Measurements from ENCODE around the gene ASTN2.

ASTN2 gene

DNA sequence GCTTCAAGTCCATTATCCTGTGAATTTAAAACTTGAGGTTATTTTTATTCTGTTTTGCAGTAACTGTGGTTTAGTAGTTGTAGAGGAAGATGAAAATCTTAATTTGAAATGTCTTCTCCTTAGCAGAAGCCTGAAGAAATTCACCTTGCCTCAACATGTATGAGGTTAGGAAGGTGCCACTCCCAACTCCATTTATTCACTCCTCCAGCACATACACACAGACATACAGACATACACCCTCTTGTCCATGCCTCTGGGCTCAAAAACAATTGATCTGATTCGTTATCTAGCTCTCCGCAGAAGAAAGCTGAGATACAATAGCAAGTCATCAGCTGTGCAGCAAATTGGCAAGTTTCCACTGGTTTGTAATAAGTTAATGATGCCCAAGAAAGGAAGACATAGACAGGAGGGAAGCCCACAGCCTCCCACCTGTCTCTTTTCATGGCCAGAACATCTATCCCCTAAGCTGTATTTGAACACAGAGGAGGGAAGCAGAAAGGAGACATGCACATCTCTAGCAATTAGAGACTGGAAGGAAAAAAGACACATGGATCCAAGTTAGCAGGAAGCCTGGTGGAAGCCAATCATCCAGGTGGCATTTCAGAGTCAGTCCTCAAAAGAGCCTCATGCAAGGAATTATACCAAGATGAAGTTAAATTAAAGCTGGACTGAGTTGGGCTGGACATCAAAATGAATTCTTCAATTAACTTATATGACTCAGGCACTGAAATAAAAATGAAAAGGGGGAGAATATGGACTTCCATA lies 257.9 kb downstream of the ASTN2 start:
- no peak for DNase-seq

GRCh38 chr9:117156144-117156688 lies 258.6 kb downstream of the ASTN2 start:
- DNase-seq, result no peak

- no peak for DNase-seq
Observed at GRCh38 chr9:117153021-117153420, 261.8 kb downstream of the ASTN2 start.

- DNase-seq, result no peak
Observed at GRCh38 chr9:117151716-117152115, 263.1 kb downstream of the ASTN2 start.

DNA sequence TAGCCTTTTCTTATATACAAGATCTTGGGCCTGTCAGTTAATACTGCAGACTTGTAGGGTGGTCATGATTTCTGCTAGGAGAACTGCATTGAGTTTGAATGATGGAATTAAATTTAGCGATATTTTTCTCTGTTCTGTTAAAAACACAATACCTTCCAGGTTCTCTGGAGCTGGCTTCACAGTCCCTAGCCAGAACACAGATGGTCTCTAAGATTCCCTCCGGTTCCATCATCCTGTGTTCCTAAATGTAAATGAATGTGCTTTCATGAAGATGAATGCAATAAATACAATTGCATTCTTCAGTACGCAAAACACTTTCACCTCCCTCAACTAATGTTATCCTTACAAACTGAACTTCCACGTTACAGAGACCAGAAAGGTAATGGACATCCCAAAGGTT lies 264.9 kb downstream of the ASTN2 start:
- DNase-seq, result no peak

DNA sequence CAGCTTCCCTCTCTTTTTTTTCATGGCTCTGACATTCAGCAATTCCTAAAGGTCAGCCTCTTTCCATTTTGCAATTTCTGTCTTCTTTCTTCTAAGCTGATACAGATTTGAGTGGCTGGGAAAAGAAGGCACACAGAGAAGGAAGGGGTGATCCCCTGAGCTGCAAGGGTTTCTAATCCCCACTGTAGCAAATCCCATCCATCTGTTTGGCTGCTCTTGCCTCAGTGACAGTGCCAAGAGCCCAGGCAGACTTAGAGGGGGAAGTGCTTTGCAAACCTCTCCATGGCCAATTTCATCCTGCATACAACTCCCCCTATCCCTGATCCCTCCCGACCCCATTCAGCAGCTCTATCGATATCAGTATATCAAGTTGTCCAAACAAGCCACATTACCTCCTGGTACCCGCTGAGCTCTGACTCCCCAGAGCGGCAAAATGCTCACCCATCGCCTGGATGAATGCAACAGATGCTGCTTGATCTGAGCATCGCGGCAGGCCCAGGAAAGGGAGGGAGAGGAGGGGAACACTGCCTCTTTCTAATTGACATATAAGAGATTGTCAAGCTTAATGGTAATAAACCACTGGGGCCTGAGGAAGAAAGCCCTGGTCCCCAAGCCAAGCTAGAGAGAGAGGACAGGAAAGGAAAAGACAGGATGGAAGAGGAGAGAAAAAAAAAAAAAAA lies 268.9 kb downstream of the ASTN2 start:
- DNase-seq, result no peak

- DNase-seq, result no peak
Observed at GRCh38 chr9:117145081-117145480, 269.8 kb downstream of the ASTN2 start.

GRCh38 chr9:117138231-117138630 lies 276.6 kb downstream of the ASTN2 start:
- DNase-seq, result no peak

- DNase-seq, result no peak
Observed at GRCh38 chr9:117136461-117136860, 278.4 kb downstream of the ASTN2 start.

DNA sequence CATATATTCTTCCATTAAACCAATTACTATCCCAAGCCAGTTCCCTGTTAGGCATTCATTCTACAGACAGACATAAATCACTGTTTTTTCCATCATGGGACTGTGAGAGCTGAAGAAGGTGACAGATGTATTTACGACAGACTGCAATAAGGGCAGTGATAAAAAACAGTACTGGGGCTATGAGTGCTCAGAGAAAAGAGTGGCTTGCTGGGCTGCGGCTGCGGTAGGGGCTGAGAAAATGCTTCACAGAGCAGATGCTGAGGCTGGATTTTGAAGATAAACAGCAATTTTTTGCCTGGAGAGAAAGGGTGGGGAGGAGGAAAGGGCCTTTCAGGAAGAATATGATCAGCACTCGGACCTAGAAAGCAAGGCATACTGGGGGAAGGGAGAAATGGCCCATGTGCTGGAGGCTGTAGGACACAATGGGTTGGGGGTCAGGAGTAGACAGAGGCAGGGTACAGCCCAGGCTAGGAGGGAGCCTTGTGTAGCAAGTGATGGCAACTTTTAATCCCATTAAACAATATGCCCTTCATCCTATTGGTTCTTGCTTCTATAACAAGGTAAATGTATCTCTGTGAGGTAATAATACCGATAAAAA lies 279.3 kb downstream of the ASTN2 start:
- DNase-seq, result no peak

DNA sequence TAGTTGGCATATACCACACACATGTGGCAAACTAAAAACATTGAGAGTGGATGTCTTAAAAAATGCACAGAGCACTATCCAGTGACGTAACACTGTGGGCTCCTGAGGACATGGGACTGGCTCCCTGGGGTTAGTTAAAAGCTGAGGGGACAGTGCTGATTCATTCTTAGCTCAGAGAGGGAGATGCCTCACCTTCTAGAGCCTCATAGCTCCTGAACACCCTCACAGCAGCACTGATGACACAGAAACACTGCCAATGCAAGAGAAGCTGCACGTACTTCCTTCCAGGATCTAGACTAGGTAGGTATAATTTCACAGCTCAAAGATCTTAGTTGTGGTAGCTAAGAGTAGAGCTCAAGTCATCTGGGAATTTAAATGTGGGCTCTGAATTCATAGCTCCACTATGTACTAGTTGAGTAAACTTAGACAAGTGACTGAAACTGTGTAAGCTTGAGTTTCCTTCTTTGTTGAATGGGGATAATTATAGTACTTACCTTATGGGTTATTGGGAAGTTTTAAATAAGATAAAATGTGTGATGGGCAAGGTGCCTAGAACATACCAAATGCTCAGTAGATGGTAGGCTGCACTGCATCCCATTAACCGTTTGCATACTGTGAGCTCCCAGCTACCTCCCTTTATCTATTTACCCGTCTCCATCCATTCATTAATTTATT lies 279.9 kb downstream of the ASTN2 start:
- DNase-seq, result no peak

GRCh38 chr9:117126871-117127270 lies 288.0 kb downstream of the ASTN2 start:
- no peak for DNase-seq

GRCh38 chr9:117125531-117125930 lies 289.3 kb downstream of the ASTN2 start:
- no peak for DNase-seq

DNA sequence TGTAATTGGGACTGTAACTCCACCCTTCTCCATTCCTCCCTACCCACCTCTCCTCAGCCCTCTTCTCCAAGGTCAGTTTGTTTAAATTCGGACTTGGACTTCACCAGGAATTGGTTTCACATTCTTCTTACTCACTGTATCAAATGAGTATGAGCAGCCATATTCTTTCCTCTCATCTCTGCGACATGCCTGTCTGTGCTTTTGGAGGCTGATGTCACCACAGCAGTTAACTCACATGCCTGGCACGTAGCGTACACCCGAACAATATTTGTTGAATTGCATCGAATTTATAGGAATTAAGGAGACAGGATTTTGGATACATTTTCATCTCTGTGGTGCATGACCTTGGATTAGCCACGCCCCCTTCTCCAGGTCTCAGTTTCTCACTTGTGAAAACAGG lies 291.1 kb downstream of the ASTN2 start:
- DNase-seq, result no peak

GRCh38 chr9:117122953-117123352 lies 291.9 kb downstream of the ASTN2 start:
- no peak for DNase-seq

DNA sequence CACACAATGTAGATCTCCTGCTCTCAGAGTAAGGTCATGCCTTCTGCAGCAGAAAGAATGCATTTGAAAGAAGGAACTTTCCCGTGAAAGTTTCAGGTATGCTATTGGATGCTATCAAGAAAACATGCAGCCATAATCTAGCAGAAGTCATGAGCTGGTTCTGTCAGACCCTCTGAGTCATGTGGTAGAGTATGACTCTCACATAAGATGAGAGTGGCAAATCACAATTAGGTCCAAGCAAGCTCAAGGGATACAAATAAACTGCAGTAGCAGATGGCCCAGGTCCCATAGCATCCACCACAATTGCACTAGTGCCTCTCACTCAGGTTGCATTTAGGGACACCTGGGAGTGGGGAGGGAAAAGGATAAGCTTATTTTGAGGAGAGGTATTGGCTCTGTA lies 292.8 kb downstream of the ASTN2 start:
- no peak for DNase-seq

GRCh38 chr9:117121316-117121715 lies 293.5 kb downstream of the ASTN2 start:
- DNase-seq, result no peak

DNA sequence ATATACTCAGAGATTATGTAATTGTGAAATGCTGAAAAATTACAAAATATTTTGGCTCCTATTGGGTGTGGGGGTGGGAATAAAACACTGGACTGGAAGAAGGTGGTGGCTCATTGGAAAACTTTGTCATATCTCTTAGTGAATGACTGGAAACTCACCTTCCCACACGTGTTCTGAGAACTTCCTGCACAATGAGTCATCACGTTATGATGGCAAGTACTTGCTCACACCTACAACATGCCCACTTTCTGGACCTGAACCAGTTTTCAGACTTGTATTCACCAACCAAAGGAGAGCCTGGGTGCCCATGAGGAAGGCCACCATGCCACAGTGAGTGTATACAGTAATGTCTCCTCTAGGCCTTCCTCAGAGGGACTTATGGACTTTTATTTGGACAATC lies 294.8 kb downstream of the ASTN2 start:
- no peak for DNase-seq

DNA sequence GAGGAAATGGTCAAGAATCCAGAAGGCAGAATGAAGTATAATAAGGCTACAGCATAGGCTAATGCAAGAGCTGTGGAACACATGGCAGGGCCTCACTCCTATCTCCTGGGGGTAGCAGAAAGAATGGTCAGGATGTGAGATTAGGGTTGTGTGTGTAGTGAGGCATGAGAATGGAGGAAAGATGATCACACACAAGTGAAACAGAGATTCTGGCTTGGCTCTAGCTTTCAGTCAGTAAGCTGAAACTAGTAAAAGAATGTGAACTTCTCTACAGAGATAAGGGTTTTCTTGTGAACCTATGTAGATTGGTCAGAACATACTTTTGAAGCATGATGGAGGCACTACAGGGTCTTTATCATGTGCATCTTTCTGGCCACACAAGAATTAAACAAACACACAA lies 298.8 kb downstream of the ASTN2 start:
- no peak for DNase-seq

DNA sequence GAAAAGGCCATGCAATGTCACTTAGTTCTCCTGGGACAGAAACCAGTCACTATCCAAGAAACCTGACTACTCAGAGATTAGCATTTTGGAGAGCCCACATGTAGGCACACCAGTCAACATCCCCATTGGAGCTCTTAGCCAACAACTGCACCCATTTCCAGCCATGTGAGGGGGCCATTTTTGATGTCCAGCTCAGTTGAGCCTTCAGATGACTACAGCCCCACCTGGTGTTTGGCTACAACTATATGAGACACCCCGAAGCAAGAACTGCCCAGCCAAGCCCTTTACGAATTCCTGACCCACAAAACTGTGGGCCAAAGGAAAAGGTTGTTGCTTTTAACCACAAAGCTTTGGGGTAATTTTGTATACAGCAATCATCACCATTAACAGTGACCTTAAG lies 300.1 kb downstream of the ASTN2 start:
- no peak for DNase-seq

- no peak for DNase-seq
Observed at GRCh38 chr9:117104716-117105495, 310.0 kb downstream of the ASTN2 start.

- no peak for DNase-seq
Observed at GRCh38 chr9:117104206-117104605, 310.7 kb downstream of the ASTN2 start.
